ENCODE results near the gene ANKRD13B.

GRCh38 chr17:29557085-29557738 is 35.7 kb upstream of the ANKRD13B start:
- no peak for TF ChIP-seq TCF7L2 (IDR thresholded peaks at IDR 0.05; ENCODE audit: borderline replicate concordance, low read depth, low read length)
- TF ChIP-seq ZNF624 (tag by site-specific recombination; IDR thresholded peaks at IDR 0.05) = no peak
- TF ChIP-seq ZNF362 (tag by site-specific recombination; IDR thresholded peaks at IDR 0.05) = no peak
